ENCODE measurements around the gene UCN2.

- TF ChIP-seq CTCF (IDR thresholded peaks at IDR 0.05) = no peak
- TF ChIP-seq POLR2A (IDR thresholded peaks at IDR 0.05; ENCODE audit: low read length) = no peak
- no peak for TF ChIP-seq HOXA7 (CRISPR knock-in tag; IDR thresholded peaks at IDR 0.05)
- no peak for TF ChIP-seq ESRRA (IDR thresholded peaks at IDR 0.05; ENCODE audit: borderline replicate concordance, low read length)
- TF ChIP-seq SREBF2 (IDR thresholded peaks at IDR 0.05) = no peak
- TF ChIP-seq MAFK (IDR thresholded peaks at IDR 0.05; ENCODE audit: partially characterized antibody) = no peak
- no peak for TF ChIP-seq USF2 (IDR thresholded peaks at IDR 0.05)
- TF ChIP-seq JUN (IDR thresholded peaks at IDR 0.05) = no peak
These were observed 2.9 kb downstream of the UCN2 start for GRCh38 chr3:48560648-48561018.

Measured in A549 (cell line).